ENCODE results near the gene MEMO1. TPM values are rescaled to one million over a fixed set of nuclear protein-coding genes. Genes with fewer than 3 reads are reported as not detected.
"Not testable (repeated sequence)": the region's sequence is repeated elsewhere in the genome, so short reads cannot be mapped to it uniquely, and the experiment has no call there.

MEMO1 gene
- 34.4 TPM for polyA plus RNA-seq (2012; ENCODE audit: insufficient read depth, insufficient read length, low read depth)

- TF ChIP-seq, protein P1, sequence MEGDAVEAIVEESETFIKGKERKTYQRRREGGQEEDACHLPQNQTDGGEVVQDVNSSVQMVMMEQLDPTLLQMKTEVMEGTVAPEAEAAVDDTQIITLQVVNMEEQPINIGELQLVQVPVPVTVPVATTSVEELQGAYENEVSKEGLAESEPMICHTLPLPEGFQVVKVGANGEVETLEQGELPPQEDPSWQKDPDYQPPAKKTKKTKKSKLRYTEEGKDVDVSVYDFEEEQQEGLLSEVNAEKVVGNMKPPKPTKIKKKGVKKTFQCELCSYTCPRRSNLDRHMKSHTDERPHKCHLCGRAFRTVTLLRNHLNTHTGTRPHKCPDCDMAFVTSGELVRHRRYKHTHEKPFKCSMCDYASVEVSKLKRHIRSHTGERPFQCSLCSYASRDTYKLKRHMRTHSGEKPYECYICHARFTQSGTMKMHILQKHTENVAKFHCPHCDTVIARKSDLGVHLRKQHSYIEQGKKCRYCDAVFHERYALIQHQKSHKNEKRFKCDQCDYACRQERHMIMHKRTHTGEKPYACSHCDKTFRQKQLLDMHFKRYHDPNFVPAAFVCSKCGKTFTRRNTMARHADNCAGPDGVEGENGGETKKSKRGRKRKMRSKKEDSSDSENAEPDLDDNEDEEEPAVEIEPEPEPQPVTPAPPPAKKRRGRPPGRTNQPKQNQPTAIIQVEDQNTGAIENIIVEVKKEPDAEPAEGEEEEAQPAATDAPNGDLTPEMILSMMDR (IDR thresholded peaks at IDR 0.05; ENCODE audit: low read depth, low read length), result peak; percentile 20; the same call in 1 of the 2 replicates
- Histone ChIP-seq H3K27me3 (no peaks in the 10 kb centered on the region), H3K36me3 (no peaks in the 10 kb centered on the region), H3K4me3 (ENCODE audit: low read depth, low read length) (peak within 1 kb of the TSS; percentile 91), H3K9me3 (no peaks in the 10 kb centered on the region), H3K4me1 (no peaks in the 10 kb centered on the region)
- DNase-seq, result peak; percentile 98
These were observed at the start of gene MEMO1 for GRCh38 chr2:32010670-32011484. MEMO1 (minus strand) TSS chr2:32011008; CDS start chr2:32010247, 761 bp downstream.

- DNase-seq, result no peak
These were observed 49.5 kb upstream of the MEMO1 start for GRCh38 chr2:32060266-32060665.

GRCh38 chr2:32058130-32058529 is 47.3 kb upstream of the MEMO1 start:
- DNase-seq, result no peak
- no peaks in the 10 kb centered on the region for H3K36me3 ChIP-seq

More at GRCh38 chr2:32060266-32060665, 49.5 kb upstream of the MEMO1 start:
- Histone ChIP-seq H3K4me1 (no peaks in the 10 kb centered on the region), H3K4me3 (ENCODE audit: low read depth, low read length) (no peak overlapping the region), H3K36me3 (no peaks in the 10 kb centered on the region), H3K27me3 (no peaks in the 10 kb centered on the region), H3K9me3 (no peaks in the 10 kb centered on the region)
- TF ChIP-seq, protein P1 (IDR thresholded peaks at IDR 0.05; ENCODE audit: low read depth, low read length), result no peak

DNA sequence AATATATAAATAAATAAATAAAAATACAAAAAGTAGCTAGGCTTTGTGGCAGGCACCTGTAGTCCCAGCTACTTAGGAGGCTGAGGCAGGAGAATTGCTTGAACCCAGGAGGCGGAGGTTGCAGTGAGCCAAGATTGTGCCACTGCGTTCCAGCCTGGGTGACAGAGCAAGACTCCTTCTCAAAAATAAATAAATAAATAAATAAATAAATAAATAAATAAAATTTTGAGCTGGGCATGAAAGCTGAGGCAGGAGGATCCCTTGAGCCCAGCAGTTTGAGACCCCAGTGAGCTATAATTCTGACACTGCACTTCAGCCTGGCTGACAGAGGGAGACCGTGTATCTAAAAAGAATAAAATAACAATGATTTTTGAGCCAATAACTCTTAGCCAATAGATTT is 43.8 kb upstream of the MEMO1 start:
- not testable (repeated sequence) for H3K4me3 ChIP-seq (ENCODE audit: low read depth, low read length)

More at GRCh38 chr2:32058130-32058529, 47.3 kb upstream of the MEMO1 start:
- Histone ChIP-seq H3K9me3 (no peaks in the 10 kb centered on the region), H3K4me1 (no peaks in the 10 kb centered on the region), H3K27me3 (no peaks in the 10 kb centered on the region), H3K4me3 (ENCODE audit: low read depth, low read length) (no peak overlapping the region)
- TF ChIP-seq, protein P1 (IDR thresholded peaks at IDR 0.05; ENCODE audit: low read depth, low read length), result no peak

DNA sequence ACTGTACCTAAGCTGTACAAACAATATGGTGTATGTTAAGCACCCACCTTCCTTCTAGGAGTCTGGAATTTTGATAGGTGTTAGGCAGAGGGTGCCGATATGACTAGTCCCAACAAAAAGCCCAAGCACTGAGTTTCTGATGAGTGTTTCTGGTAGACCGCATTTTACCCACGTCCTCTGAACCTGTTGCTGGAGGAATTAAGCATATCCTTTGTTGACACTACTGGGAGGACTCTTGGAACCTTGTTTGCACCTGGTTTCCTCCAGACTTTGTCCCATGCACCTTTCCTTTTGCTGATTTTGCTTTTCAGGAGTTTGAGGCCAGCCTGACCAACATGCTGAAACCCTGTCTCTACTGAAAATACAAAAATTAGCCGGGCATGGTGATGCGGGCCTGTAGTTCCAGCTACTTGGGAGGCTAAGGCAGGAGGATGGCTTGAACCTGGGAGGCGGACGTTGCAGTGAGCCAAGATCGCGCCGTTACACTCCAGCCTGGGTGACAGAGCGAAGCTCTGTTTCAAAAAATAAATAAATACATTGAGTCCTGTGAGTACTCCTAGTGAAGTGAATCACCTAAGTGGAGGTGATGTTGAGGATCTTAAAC is 41.1 kb upstream of the MEMO1 start:
- H3K4me1 ChIP-seq, result no peaks in the 10 kb centered on the region
- H3K27me3 ChIP-seq, result no peaks in the 10 kb centered on the region
- H3K36me3 ChIP-seq, result no peaks in the 10 kb centered on the region
- no peak for DNase-seq
- H3K4me3 ChIP-seq (ENCODE audit: low read depth, low read length), result no peak overlapping the region
- TF ChIP-seq, protein P1 (IDR thresholded peaks at IDR 0.05; ENCODE audit: low read depth, low read length), result no peak
- no peaks in the 10 kb centered on the region for H3K9me3 ChIP-seq

More for the DNA sequence above, 43.8 kb upstream of the MEMO1 start:
- H3K4me1 ChIP-seq, H3K36me3 ChIP-seq, H3K9me3 ChIP-seq, H3K27me3 ChIP-seq, DNase-seq: not testable (repeated sequence)

DNA sequence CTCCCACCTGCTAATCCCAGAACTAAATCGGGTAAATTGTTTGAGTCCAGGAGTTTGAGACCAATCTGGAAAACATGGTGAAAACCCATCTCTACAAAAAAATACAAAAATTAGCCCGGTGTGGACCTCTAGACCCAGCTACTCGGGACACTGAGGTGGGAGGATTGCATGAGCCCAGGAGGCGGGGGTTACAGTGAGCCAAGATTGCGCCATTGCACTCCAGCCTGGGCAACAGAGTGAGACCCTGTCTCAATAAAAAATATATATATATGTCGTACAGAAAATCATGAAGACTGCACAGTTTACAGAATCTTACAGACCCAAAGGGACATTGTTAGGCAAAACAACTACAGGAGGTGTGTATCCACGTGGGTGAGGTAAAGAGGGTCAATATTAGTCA is 32.8 kb upstream of the MEMO1 start:
- TF ChIP-seq, protein P1 (IDR thresholded peaks at IDR 0.05; ENCODE audit: low read depth, low read length), result no peak
- Histone ChIP-seq H3K4me3 (ENCODE audit: low read depth, low read length) (no peak overlapping the region), H3K4me1 (no peaks in the 10 kb centered on the region), H3K36me3 (no peaks in the 10 kb centered on the region), H3K27me3 (no peaks in the 10 kb centered on the region), H3K9me3 (no peaks in the 10 kb centered on the region)
- no peak for DNase-seq

All from BE2C (cell line).